Breast epithelium (tissue), 3 donors: ENCODE measurements around the gene PCSK1.

Source experiments
- POLR2A ChIP-seq: fragments of 450-650 bp; IDR thresholded peaks from one replicate; pipeline ENCODE4 v1.6.1; 2016; ENCODE audit warnings: antibody characterized with exemption, mild to moderate bottlenecking, moderate library complexity
- TF ChIP-seq, protein P1 (sequence below), 3 donors: fragments of 450-650 bp; IDR thresholded peaks; one replicate each; pipeline ENCODE4 v1.5.1; 2016 to 2017; ENCODE audit warnings: antibody characterized with exemption in 3 of 3, mild to moderate bottlenecking in 3 of 3, moderate library complexity in 3 of 3

DNA sequence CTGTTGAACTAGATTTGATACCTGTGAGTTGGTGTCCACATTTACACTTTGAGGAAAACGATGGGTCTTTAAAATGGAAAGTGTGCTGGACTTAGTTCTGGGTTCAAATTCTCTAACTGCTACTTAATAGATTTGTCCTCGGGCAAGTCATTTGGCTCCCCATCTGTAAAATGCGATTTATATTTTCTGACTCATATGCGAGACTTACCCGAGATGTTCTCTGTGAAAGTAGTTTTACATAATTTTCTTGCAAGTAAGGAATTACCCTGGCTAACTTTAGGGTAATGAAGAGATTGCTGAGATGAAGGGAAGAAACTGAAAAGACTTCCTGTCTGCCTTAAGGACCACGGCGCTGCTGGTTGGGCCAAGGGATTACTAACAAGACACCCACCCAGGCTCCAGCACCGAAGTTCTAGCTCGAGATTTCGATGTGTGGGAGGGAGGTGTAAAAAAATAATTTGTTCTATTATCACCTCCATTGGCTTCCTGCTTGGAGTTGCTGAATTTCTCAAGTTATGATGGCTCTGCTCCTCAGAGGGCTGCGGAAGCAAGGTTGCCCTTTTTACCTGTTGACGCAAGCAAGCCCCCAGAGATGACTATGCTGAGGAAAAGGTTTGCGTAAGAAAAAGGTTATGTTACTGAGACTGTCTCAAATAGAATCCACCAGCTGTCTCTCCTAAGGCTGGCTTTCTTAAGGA lies 24.1 kb downstream of the PCSK1 start:
- TF ChIP-seq, protein P1, sequence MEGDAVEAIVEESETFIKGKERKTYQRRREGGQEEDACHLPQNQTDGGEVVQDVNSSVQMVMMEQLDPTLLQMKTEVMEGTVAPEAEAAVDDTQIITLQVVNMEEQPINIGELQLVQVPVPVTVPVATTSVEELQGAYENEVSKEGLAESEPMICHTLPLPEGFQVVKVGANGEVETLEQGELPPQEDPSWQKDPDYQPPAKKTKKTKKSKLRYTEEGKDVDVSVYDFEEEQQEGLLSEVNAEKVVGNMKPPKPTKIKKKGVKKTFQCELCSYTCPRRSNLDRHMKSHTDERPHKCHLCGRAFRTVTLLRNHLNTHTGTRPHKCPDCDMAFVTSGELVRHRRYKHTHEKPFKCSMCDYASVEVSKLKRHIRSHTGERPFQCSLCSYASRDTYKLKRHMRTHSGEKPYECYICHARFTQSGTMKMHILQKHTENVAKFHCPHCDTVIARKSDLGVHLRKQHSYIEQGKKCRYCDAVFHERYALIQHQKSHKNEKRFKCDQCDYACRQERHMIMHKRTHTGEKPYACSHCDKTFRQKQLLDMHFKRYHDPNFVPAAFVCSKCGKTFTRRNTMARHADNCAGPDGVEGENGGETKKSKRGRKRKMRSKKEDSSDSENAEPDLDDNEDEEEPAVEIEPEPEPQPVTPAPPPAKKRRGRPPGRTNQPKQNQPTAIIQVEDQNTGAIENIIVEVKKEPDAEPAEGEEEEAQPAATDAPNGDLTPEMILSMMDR (IDR thresholded peaks at IDR 0.05): no peak
- TF ChIP-seq POLR2A: no peak
